ENCODE measurements around the gene CBX2. TPM values are rescaled to one million over a fixed set of nuclear protein-coding genes. Genes with fewer than 3 reads are reported as not detected.

CBX2 gene
- total RNA-seq, 2 donors from 2014 or later: 1.6 to 2.0 TPM

DNA sequence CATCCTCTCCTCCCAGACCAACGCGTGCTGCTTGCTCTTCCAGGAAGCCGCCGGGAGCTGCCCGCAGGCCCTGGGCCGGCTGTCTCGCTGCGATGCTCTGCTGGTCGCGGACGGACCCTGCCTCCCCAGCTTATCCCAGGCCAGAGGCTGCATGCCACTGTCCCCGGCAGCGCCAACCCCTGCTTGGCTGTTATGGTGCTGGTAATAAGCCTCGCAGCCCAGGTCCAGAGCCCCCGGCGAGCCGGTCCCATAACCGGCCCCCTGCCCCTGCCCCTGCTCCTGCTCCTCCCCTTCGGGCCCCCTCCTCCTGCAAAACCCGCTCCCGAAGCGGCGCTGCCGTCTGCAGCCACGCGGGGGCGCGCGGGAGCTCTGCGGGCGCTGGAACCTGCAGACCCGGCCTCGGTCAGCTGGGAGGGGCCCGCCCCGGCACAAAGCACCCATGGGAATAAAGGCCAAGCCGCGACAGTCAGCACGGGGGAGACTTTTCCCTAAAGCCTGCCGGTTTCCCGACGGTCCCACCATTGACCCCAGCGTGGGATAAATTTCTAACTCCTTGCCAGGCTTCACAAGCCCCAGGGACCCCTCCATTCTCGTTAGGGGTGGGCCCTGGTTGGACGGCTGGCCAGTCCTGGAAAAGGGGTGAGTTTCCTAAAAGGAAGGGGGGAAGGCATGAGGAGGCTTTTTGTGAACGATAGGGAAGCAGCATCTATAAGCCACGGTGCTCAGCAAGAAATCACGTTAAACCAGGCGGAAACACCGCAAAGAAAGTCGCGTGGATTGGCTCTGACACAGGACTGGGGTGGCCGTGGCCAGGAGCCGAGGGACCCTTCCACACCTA, 36.0 kb upstream of the CBX2 start:
- 9 to 32% methylated on average over 11 to 50 of the region's 53 CpGs for WGBS, 2 donors
- Histone ChIP-seq H3K36me3 (replicated peaks in 1 of 2; ENCODE audit: insufficient read depth in 1 of 2, low read depth in 2 of 2) (no peaks in the 10 kb centered on the region), H3K4me1 (peaks cover 45% of the 10 kb centered on the region), H3K27me3 (no peaks in the 10 kb centered on the region), H3K27ac (peak overlapping the region; percentile 25 to 83 (median 60)), H3K9me3 (no peaks in the 10 kb centered on the region), H3K4me3 (no peak overlapping the region)
- ATAC-seq (peak; percentile 57), DNase-seq (peak; percentile 72 to 85 (median 78))
- intact Hi-C loops (cut with DNase I): loop anchor here (10.0 kb wide), 1 partner anchor 243 kb away; no protein-coding TSS in a partner anchor
- TF ChIP-seq CTCF (IDR thresholded peaks at IDR 0.05) (peak; percentile 76 to 99 (median 87)), POLR2A (IDR thresholded peaks at IDR 0.05) (no peak)

GRCh38 chr17:79742589-79742918, 35.4 kb upstream of the CBX2 start:
- TF ChIP-seq POLR2A (IDR thresholded peaks at IDR 0.05): no peak
- TF ChIP-seq CTCF (IDR thresholded peaks at IDR 0.05): no peak
- 80% methylated on average over 1 of the region's 1 CpG; no CpG with 5 or more reads in 1 of the 2 donors for WGBS, 2 donors
- Histone ChIP-seq H3K36me3 (replicated peaks in 1 of 2; ENCODE audit: insufficient read depth in 1 of 2, low read depth in 2 of 2) (no peaks in the 10 kb centered on the region), H3K27ac (no peak overlapping the region), H3K9me3 (no peaks in the 10 kb centered on the region), H3K27me3 (peaks cover 0 to 2% of the 10 kb centered on the region in 2 donors), H3K4me3 (no peak overlapping the region), H3K4me1 (peaks cover 45% of the 10 kb centered on the region)
- intact Hi-C loops (cut with DNase I): loop anchor here (10.0 kb wide), 1 partner anchor 242 kb away; no protein-coding TSS in a partner anchor
- DNase-seq (no peak), ATAC-seq (no peak)

DNA sequence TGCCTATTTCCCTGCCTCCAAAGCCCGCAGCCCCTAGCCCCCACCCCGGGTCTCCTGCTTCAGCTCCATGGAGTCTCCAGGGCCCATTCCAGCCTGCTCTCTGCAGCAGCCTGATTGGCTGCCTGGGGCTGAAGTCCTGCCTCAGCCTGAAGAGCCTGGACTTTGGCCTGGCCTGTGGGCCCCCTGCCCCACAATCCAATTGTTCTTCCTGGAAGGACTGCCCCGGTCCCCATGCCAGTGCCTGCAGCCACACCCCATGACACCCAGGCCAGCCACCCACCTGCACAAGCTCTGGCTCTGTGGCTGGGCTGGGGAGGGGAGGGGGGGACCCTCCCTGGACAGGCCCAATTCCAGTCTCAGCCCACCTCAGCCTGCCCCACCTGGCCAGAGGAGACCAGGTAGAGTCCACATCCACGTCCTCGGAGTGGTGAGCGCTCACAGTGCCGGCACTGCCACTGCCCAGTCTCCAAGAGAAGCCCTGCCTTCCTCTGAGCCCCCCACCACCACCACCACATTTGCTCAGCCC, 34.9 kb upstream of the CBX2 start:
- ATAC-seq: no peak
- Histone ChIP-seq H3K9me3 (no peaks in the 10 kb centered on the region), H3K27ac (no peak overlapping the region), H3K36me3 (replicated peaks in 1 of 2; ENCODE audit: insufficient read depth in 1 of 2, low read depth in 2 of 2) (no peaks in the 10 kb centered on the region), H3K4me3 (no peak overlapping the region), H3K4me1 (peaks cover 45% of the 10 kb centered on the region), H3K27me3 (peaks cover 0 to 7% of the 10 kb centered on the region in 2 donors)
- 86 to 90% methylated on average over 7 of the region's 7 CpGs for WGBS, 2 donors
- DNase-seq: no peak
- intact Hi-C loops (cut with DNase I): loop anchor here (10.0 kb wide), 1 partner anchor 242 kb away; no protein-coding TSS in a partner anchor
- TF ChIP-seq POLR2A (IDR thresholded peaks at IDR 0.05) (no peak), CTCF (IDR thresholded peaks at IDR 0.05) (no peak)

DNA sequence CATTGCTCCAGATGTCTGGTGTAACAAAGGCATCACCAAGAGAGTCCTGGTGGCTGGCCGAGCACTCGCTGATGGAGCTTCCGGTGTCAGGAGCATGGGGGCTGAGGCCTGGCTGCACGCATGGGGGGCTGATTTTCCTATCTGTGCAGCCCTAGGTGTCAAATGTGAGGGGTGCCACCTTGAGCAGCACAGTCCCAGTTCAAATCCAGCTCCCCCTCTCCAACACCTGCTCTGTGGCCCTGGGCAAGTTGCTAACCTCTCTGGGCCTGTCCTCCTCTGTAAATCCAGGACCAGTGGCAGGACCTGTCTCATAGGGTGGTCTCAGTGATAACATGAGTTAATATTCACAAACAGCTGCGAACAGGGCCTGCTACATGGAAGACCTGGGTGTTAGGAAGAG, 34.3 kb upstream of the CBX2 start:
- no peak overlapping the region for H3K27ac ChIP-seq
- WGBS, 2 donors: 73 to 87% methylated on average over 5 of the region's 5 CpGs
- ATAC-seq (no peak), DNase-seq (no peak)
- intact Hi-C loops (cut with DNase I): loop anchor here (10.0 kb wide), 1 partner anchor 241 kb away; no protein-coding TSS in a partner anchor
- no peak overlapping the region for H3K4me3 ChIP-seq
- no peaks in the 10 kb centered on the region for H3K9me3 ChIP-seq
- peaks cover 44% of the 10 kb centered on the region for H3K4me1 ChIP-seq
- H3K36me3 ChIP-seq (replicated peaks in 1 of 2; ENCODE audit: insufficient read depth in 1 of 2, low read depth in 2 of 2): no peaks in the 10 kb centered on the region
- TF ChIP-seq CTCF (IDR thresholded peaks at IDR 0.05): no peak
- no peak for TF ChIP-seq POLR2A (IDR thresholded peaks at IDR 0.05)
- peaks cover 0 to 13% of the 10 kb centered on the region in 2 donors for H3K27me3 ChIP-seq
